H9 (cell line): ENCODE measurements around the gene RCAN2. TPM values are rescaled to one million over a fixed set of nuclear protein-coding genes. Genes with fewer than 3 reads are reported as not detected.

Experiments
- DNase-seq: peaks from one replicate; pipeline ENCODE4 v3.0.0-alpha.2; 2017
- H2AFZ ChIP-seq: one replicate; pipeline ENCODE4 v1.6.1; 2013; ENCODE audit warnings: mild to moderate bottlenecking, low read length, control low read depth, moderate library complexity
- H2AK5ac ChIP-seq: 2 replicates; pipeline ENCODE4 v1.6.1; 2013; ENCODE audit warnings: low read length, control low read depth, mixed read lengths; ENCODE audit not compliant: insufficient read length
- H2BK120ac ChIP-seq: one replicate; pipeline ENCODE4 v1.6.1; 2013; ENCODE audit warnings: low read depth, mild to moderate bottlenecking, low read length, control low read depth, inconsistent platforms; ENCODE audit not compliant: poor library complexity, severe bottlenecking
- H2BK12ac ChIP-seq: 2 replicates; pipeline ENCODE4 v1.6.1; 2013; ENCODE audit warnings: low read length, control low read depth, mixed read lengths, low read depth; ENCODE audit not compliant: insufficient read length
- H2BK15ac ChIP-seq: 2 replicates; pipeline ENCODE4 v1.6.1; 2013; ENCODE audit warnings: low read depth, low read length, control low read depth
- H2BK20ac ChIP-seq: one replicate; pipeline ENCODE4 v1.6.1; 2013; ENCODE audit warnings: low read depth, mild to moderate bottlenecking, low read length, control low read depth, inconsistent platforms; ENCODE audit not compliant: poor library complexity, severe bottlenecking
- H2BK5ac ChIP-seq: 2 replicates; pipeline ENCODE4 v1.6.1; 2013; ENCODE audit warnings: low read length, control low read depth, mixed read lengths; ENCODE audit not compliant: insufficient read length
- H3K14ac ChIP-seq: 2 replicates; pipeline ENCODE4 v1.6.1; 2013; ENCODE audit warnings: low read length, control low read depth; ENCODE audit not compliant: insufficient read depth
- H3K18ac ChIP-seq: 2 replicates; pipeline ENCODE4 v1.6.1; 2013; ENCODE audit warnings: low read depth, mild to moderate bottlenecking, mixed read lengths, low read length, control low read depth; ENCODE audit not compliant: insufficient read length
- H3K23ac ChIP-seq: 2 replicates; pipeline ENCODE4 v1.6.1; 2013; ENCODE audit warnings: low read length, control low read depth, mixed read lengths, low read depth; ENCODE audit not compliant: insufficient read length
- H3K23me2 ChIP-seq: 2 replicates; pipeline ENCODE4 v1.6.1; 2013; ENCODE audit warnings: low read depth, mild to moderate bottlenecking, mixed read lengths, low read length, control low read depth; ENCODE audit not compliant: insufficient read length, poor library complexity, severe bottlenecking
- H3K27ac ChIP-seq: 2 replicates; pipeline ENCODE4 v1.5.1; 2013; ENCODE audit warnings: low read length, control low read depth, mixed read lengths, low read depth; ENCODE audit not compliant: insufficient read length
- H3K27me3 ChIP-seq: 2 replicates; pipeline ENCODE4 v1.6.1; 2013; ENCODE audit warnings: low read length, control low read depth, inconsistent platforms; ENCODE audit not compliant: insufficient read depth
- H3K4ac ChIP-seq: 2 replicates; pipeline ENCODE4 v1.6.1; 2013; ENCODE audit warnings: low read depth, mild to moderate bottlenecking, control low read depth, inconsistent platforms, low read length, moderate library complexity
- H3K4me1 ChIP-seq: 2 replicates; pipeline ENCODE4 v1.6.1; 2013; ENCODE audit warnings: low read length, control low read depth, inconsistent platforms; ENCODE audit not compliant: insufficient read depth
- H3K4me2 ChIP-seq: 2 replicates; pipeline ENCODE4 v1.6.1; 2013; ENCODE audit warnings: low read length, control low read depth, mixed read lengths; ENCODE audit not compliant: insufficient read length, insufficient read depth
- H3K56ac ChIP-seq: 2 replicates; pipeline ENCODE4 v1.6.1; 2013; ENCODE audit warnings: low read depth, mild to moderate bottlenecking, mixed read lengths, low read length, control low read depth; ENCODE audit not compliant: insufficient read length
- H3K79me1 ChIP-seq: 2 replicates; pipeline ENCODE4 v1.6.1; 2013; ENCODE audit warnings: low read depth, mild to moderate bottlenecking, moderate library complexity, low read length, control low read depth, inconsistent platforms; ENCODE audit not compliant: insufficient read depth, poor library complexity, severe bottlenecking
- H3K79me2 ChIP-seq: 2 replicates; pipeline ENCODE4 v1.6.1; 2013; ENCODE audit warnings: low read length, control low read depth, inconsistent platforms; ENCODE audit not compliant: insufficient read depth
- H3K9ac ChIP-seq: 2 replicates; pipeline ENCODE4 v1.6.1; 2013; ENCODE audit warnings: low read length, control low read depth, mixed read lengths; ENCODE audit not compliant: insufficient read length; ENCODE audit errors: extremely low read depth
- H3K9me3 ChIP-seq: one replicate; pipeline ENCODE4 v1.6.1; 2013; ENCODE audit warnings: low read depth, low read length, inconsistent platforms; ENCODE audit not compliant: control insufficient read depth
- H3T11ph ChIP-seq: one replicate; pipeline ENCODE4 v1.6.1; 2013; ENCODE audit warnings: mild to moderate bottlenecking, low read length, control low read depth, inconsistent platforms
- H4K20me1 ChIP-seq: one replicate; pipeline ENCODE4 v1.6.1; 2013; ENCODE audit not compliant: control insufficient read depth, insufficient read length, insufficient read depth
- H4K5ac ChIP-seq: 2 replicates; pipeline ENCODE4 v1.6.1; 2013; ENCODE audit warnings: low read depth, mild to moderate bottlenecking, mixed read lengths, low read length, control low read depth; ENCODE audit not compliant: insufficient read length
- H4K8ac ChIP-seq: replicated peaks from 2 replicates; pipeline ENCODE4 v1.6.1; 2013; ENCODE audit warnings: low read length, control low read depth, mixed read lengths, low read depth; ENCODE audit not compliant: insufficient read length
- H4K91ac ChIP-seq: 2 replicates; pipeline ENCODE4 v1.6.1; 2013; ENCODE audit warnings: low read depth, mild to moderate bottlenecking, moderate library complexity, mixed read lengths, low read length, control low read depth; ENCODE audit not compliant: insufficient read length
- H3K27ac Mint-ChIP-seq, 3 experiments: 2 replicates in 2 of 3; 3 replicates in 1 of 3; pipeline ENCODE4 v1.8.0; 2020 to 2021; ENCODE audit warnings: mixed read lengths in 3 of 3, mild to moderate bottlenecking in 1 of 3, moderate library complexity in 1 of 3
- H3K27me3 Mint-ChIP-seq: 2 replicates; pipeline ENCODE4 v1.8.0; 2021; ENCODE audit warnings: low read depth, mild to moderate bottlenecking, moderate library complexity, mixed read lengths
- H3K36me3 Mint-ChIP-seq, 3 experiments: 2 replicates in 2 of 3; 3 replicates in 1 of 3; pipeline ENCODE4 v1.8.0; 2020 to 2021; ENCODE audit warnings: low read depth in 3 of 3, mixed read lengths in 3 of 3; ENCODE audit not compliant: insufficient read depth in 1 of 3
- H3K4me1 Mint-ChIP-seq, 2 experiments: 2 replicates each; pipeline ENCODE4 v1.8.0; 2020; ENCODE audit warnings: mixed read lengths in 2 of 2
- H3K4me3 Mint-ChIP-seq, 2 experiments: 2 replicates in 1 of 2; 3 replicates in 1 of 2; pipeline ENCODE4 v1.8.0; 2020 to 2021; ENCODE audit warnings: mild to moderate bottlenecking in 2 of 2, mixed read lengths in 2 of 2, moderate library complexity in 1 of 2
- H3K9me3 Mint-ChIP-seq, 2 experiments: 2 replicates in 1 of 2; 3 replicates in 1 of 2; pipeline ENCODE4 v1.8.0; 2020; ENCODE audit warnings: mild to moderate bottlenecking in 2 of 2, mixed read lengths in 2 of 2, moderate library complexity in 1 of 2
- WGBS: extraction: QIAGEN DNeasy Blood & Tissue Kit; methylation state at CpG from one replicate; pipeline ENCODE4 v1.1.7; 2013; ENCODE audit warnings: missing lambda C conversion rate, low lambda C conversion rate, mixed read lengths; ENCODE audit not compliant: insufficient read length; ENCODE audit errors: extremely low coverage; 5-methylcytosine and 5-hydroxymethylcytosine counted together
- total RNA-seq: library from RNA; stranded (reverse); gene quantifications from 2 replicates; pipeline ENCODE4 v1.2.1, GENCODE V29; 2021
- TF ChIP-seq, protein P1 (sequence below): fragments of 200-600 bp; sonication (generic); conservative IDR thresholded peaks from 3 replicates; pipeline ENCODE4 v1.8.0; 2021; ENCODE audit warnings: antibody characterized with exemption, mild to moderate bottlenecking

RCAN2 gene
- total RNA-seq, 1 experiment from 2014 or later = 3.0 TPM

DNA sequence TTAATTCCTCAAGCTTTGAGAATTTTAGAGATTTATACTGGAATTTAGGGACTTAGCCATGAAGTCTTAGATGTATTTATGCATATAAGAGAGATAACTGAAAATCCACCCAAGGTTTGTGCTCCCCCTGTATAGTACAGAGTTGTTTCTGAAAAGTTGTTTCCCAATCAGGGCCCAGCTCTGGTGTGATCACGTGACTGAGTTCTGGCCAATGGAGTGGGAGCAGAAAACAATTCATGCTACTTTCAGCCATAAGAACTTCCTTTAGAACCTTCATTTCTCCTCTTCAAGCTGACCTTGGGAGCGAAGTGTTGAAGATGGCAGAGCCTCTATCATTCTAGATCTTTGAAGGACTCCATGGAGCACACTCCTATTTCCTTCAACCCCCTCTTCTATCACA, 151.0 kb downstream of the RCAN2 start:
- H2BK15ac ChIP-seq = no peak overlapping the region
- no peak overlapping the region for H3K4ac ChIP-seq
- no peak overlapping the region for H4K91ac ChIP-seq
- Mint-ChIP-seq H3K27me3 (no peaks in the 10 kb centered on the region), H3K4me1 (no peaks in the 10 kb centered on the region), H3K27ac (no peak overlapping the region), H3K36me3 (no peaks in the 10 kb centered on the region), H3K9me3 (no peaks in the 10 kb centered on the region), H3K4me3 (no peak overlapping the region)
- no peaks in the 10 kb centered on the region for H3K27me3 ChIP-seq
- H2BK120ac ChIP-seq = no peak overlapping the region
- no peak overlapping the region for H3K14ac ChIP-seq
- H3K23me2 ChIP-seq = no peaks in the 10 kb centered on the region
- no peak overlapping the region for H3T11ph ChIP-seq
- TF ChIP-seq, protein P1, sequence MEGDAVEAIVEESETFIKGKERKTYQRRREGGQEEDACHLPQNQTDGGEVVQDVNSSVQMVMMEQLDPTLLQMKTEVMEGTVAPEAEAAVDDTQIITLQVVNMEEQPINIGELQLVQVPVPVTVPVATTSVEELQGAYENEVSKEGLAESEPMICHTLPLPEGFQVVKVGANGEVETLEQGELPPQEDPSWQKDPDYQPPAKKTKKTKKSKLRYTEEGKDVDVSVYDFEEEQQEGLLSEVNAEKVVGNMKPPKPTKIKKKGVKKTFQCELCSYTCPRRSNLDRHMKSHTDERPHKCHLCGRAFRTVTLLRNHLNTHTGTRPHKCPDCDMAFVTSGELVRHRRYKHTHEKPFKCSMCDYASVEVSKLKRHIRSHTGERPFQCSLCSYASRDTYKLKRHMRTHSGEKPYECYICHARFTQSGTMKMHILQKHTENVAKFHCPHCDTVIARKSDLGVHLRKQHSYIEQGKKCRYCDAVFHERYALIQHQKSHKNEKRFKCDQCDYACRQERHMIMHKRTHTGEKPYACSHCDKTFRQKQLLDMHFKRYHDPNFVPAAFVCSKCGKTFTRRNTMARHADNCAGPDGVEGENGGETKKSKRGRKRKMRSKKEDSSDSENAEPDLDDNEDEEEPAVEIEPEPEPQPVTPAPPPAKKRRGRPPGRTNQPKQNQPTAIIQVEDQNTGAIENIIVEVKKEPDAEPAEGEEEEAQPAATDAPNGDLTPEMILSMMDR = no peak
- no peak overlapping the region for H3K27ac ChIP-seq
- H2BK20ac ChIP-seq = no peak overlapping the region
- H3K23ac ChIP-seq = no peak overlapping the region
- H2AK5ac ChIP-seq = no peak overlapping the region
- H2BK12ac ChIP-seq = no peak overlapping the region
- H3K56ac ChIP-seq = no peak overlapping the region
- H3K9ac ChIP-seq = no peak overlapping the region
- no peaks in the 10 kb centered on the region for H3K79me1 ChIP-seq
- H3K4me2 ChIP-seq = no peak overlapping the region
- no peak overlapping the region for H2BK5ac ChIP-seq
- DNase-seq = no peak
- WGBS = no CpG with 5 or more reads among the region's 2 CpGs
- H3K4me1 ChIP-seq = no peaks in the 10 kb centered on the region
- no peak overlapping the region for H3K18ac ChIP-seq
- H3K9me3 ChIP-seq = no peaks in the 10 kb centered on the region
- H4K8ac ChIP-seq = no peak overlapping the region
- no peaks in the 10 kb centered on the region for H3K79me2 ChIP-seq
- no peaks in the 10 kb centered on the region for H4K20me1 ChIP-seq
- H2AFZ ChIP-seq = no peak overlapping the region
- no peak overlapping the region for H4K5ac ChIP-seq
